ENCODE results near the gene CTAGE15.
"Not testable (repeated sequence)": the region's sequence is repeated elsewhere in the genome, so short reads cannot be mapped to it uniquely, and the experiment has no call there.

- TF ChIP-seq CTCF (conservative IDR thresholded peaks at IDR 0.05); EZH2 (IDR thresholded peaks at IDR 0.05; ENCODE audit: low read depth): not testable (repeated sequence)
These were observed 38.3 kb upstream of the CTAGE15 start for GRCh38 chr7:143533213-143533839.

Measured in PC-9 (cell line).